ENCODE results near the gene TTYH3. TPM values are rescaled to one million over a fixed set of nuclear protein-coding genes. Genes with fewer than 3 reads are reported as not detected.
"Not testable (repeated sequence)": the region's sequence is repeated elsewhere in the genome, so short reads cannot be mapped to it uniquely, and the experiment has no call there.

Gene TTYH3
- total RNA-seq, 1 donor from 2014 or later: 166 TPM

- Mint-ChIP-seq H3K27me3 (no peaks in the 10 kb centered on the region), H3K4me3 (no peak overlapping the region), H3K4me1 (ENCODE audit: unreplicated experiment) (peaks cover 23% of the 10 kb centered on the region), H3K27ac (no peak overlapping the region), H3K9me3 (no peaks in the 10 kb centered on the region), H3K36me3 (no peaks in the 10 kb centered on the region)
- no peak for DNase-seq (ENCODE audit: extremely low spot score, unreplicated experiment)
- peak; percentile 69 for TF ChIP-seq CTCF (conservative IDR thresholded peaks at IDR 0.05)
Observed at GRCh38 chr7:2608921-2609411, 22.8 kb upstream of the TTYH3 start.

GRCh38 chr7:2609646-2610045 lies 22.1 kb upstream of the TTYH3 start:
- H3K9me3 Mint-ChIP-seq; H3K4me3 Mint-ChIP-seq; H3K27me3 Mint-ChIP-seq; DNase-seq (ENCODE audit: extremely low spot score, unreplicated experiment); H3K36me3 Mint-ChIP-seq; H3K27ac Mint-ChIP-seq: not testable (repeated sequence)
- peaks cover 29% of the 10 kb centered on the region for H3K4me1 Mint-ChIP-seq (ENCODE audit: unreplicated experiment)

- peak overlapping the region; percentile 76 for H3K27ac Mint-ChIP-seq
- H3K9me3 Mint-ChIP-seq: no peaks in the 10 kb centered on the region
- no peak for DNase-seq (ENCODE audit: extremely low spot score, unreplicated experiment)
- no peaks in the 10 kb centered on the region for H3K36me3 Mint-ChIP-seq
- no peak overlapping the region for H3K4me3 Mint-ChIP-seq
- H3K4me1 Mint-ChIP-seq (ENCODE audit: unreplicated experiment): peaks cover 35% of the 10 kb centered on the region
- TF ChIP-seq CTCF (conservative IDR thresholded peaks at IDR 0.05): no peak
- no peaks in the 10 kb centered on the region for H3K27me3 Mint-ChIP-seq
Observed at GRCh38 chr7:2610466-2610865, 21.3 kb upstream of the TTYH3 start.

- H3K4me1 Mint-ChIP-seq (ENCODE audit: unreplicated experiment): peaks cover 35% of the 10 kb centered on the region
- no peak overlapping the region for H3K4me3 Mint-ChIP-seq
- H3K27me3 Mint-ChIP-seq: no peaks in the 10 kb centered on the region
- H3K27ac Mint-ChIP-seq: peak overlapping the region; percentile 76
- no peaks in the 10 kb centered on the region for H3K36me3 Mint-ChIP-seq
- DNase-seq (ENCODE audit: extremely low spot score, unreplicated experiment): no peak
- H3K9me3 Mint-ChIP-seq: no peaks in the 10 kb centered on the region
- no peak for TF ChIP-seq CTCF (conservative IDR thresholded peaks at IDR 0.05)
Observed at GRCh38 chr7:2610898-2611297, 20.9 kb upstream of the TTYH3 start.

GRCh38 chr7:2611401-2611800 lies 20.4 kb upstream of the TTYH3 start:
- no peak overlapping the region for H3K4me3 Mint-ChIP-seq
- H3K27ac Mint-ChIP-seq: no peak overlapping the region
- no peak for DNase-seq (ENCODE audit: extremely low spot score, unreplicated experiment)
- TF ChIP-seq CTCF (conservative IDR thresholded peaks at IDR 0.05): no peak
- peaks cover 35% of the 10 kb centered on the region for H3K4me1 Mint-ChIP-seq (ENCODE audit: unreplicated experiment)
- no peaks in the 10 kb centered on the region for H3K36me3 Mint-ChIP-seq
- H3K27me3 Mint-ChIP-seq: no peaks in the 10 kb centered on the region
- no peaks in the 10 kb centered on the region for H3K9me3 Mint-ChIP-seq

GRCh38 chr7:2611922-2612321 lies 19.9 kb upstream of the TTYH3 start:
- peaks cover 39% of the 10 kb centered on the region for H3K4me1 Mint-ChIP-seq (ENCODE audit: unreplicated experiment)
- no peak for DNase-seq (ENCODE audit: extremely low spot score, unreplicated experiment)
- no peak overlapping the region for H3K27ac Mint-ChIP-seq
- no peak overlapping the region for H3K4me3 Mint-ChIP-seq
- H3K9me3 Mint-ChIP-seq: no peaks in the 10 kb centered on the region
- no peak for TF ChIP-seq CTCF (conservative IDR thresholded peaks at IDR 0.05)
- H3K27me3 Mint-ChIP-seq: no peaks in the 10 kb centered on the region
- no peaks in the 10 kb centered on the region for H3K36me3 Mint-ChIP-seq
